AG20443 (cell line): Measurements from ENCODE around the gene TNFSF12.

Source experiments
- DNase-seq: peaks from one replicate; pipeline ENCODE4 v3.0.0; 2012; ENCODE audit warnings: low spot score, mixed read lengths

Gene TNFSF12

GRCh38 chr17:7544911-7545310 is 3.9 kb upstream of the TNFSF12 start:
- no peak for DNase-seq

GRCh38 chr17:7549401-7550055 is 670 bp downstream of the TNFSF12 start:
- peak; percentile 28 for DNase-seq

- DNase-seq, result no peak
Measured at GRCh38 chr17:7550344-7550743, 1.5 kb downstream of the TNFSF12 start.

- DNase-seq, result no peak
Measured at GRCh38 chr17:7551396-7551795, 2.5 kb downstream of the TNFSF12 start.

GRCh38 chr17:7552621-7553051 is 3.8 kb downstream of the TNFSF12 start:
- DNase-seq, result no peak

GRCh38 chr17:7553356-7553755 is 4.5 kb downstream of the TNFSF12 start:
- DNase-seq, result no peak

GRCh38 chr17:7555320-7555948 is 6.6 kb downstream of the TNFSF12 start:
- DNase-seq, result no peak

- no peak for DNase-seq
Measured at GRCh38 chr17:7556627-7557026, 7.8 kb downstream of the TNFSF12 start.

GRCh38 chr17:7557147-7557764 is 8.4 kb downstream of the TNFSF12 start:
- DNase-seq, result no peak

GRCh38 chr17:7557775-7558543 is 9.1 kb downstream of the TNFSF12 start:
- peak; percentile 70 for DNase-seq

GRCh38 chr17:7558544-7559319 is 9.9 kb downstream of the TNFSF12 start, which contains the start of gene TNFSF13:
Gene TNFSF13 (plus strand): TSS chr17:7558750. CDS start chr17:7559040, 290 bp downstream.
- DNase-seq, result peak; percentile 18

GRCh38 chr17:7559320-7560171 is 10.7 kb downstream of the TNFSF12 start:
- no peak for DNase-seq

GRCh38 chr17:7560172-7561027 is 11.5 kb downstream of the TNFSF12 start:
- peak; percentile 72 for DNase-seq

- DNase-seq, result peak; percentile 93
Measured at GRCh38 chr17:7561028-7561575, 12.2 kb downstream of the TNFSF12 start.

- peak; percentile 99 for DNase-seq
Measured at GRCh38 chr17:7561589-7562207, 12.8 kb downstream of the TNFSF12 start, which contains the start of gene SENP3. Gene SENP3 (plus strand): TSS chr17:7561919. CDS start chr17:7563077, 1,158 bp downstream.

- DNase-seq, result peak; percentile 28
Measured at GRCh38 chr17:7562208-7562605, 13.3 kb downstream of the TNFSF12 start.

GRCh38 chr17:7563115-7563869 is 14.4 kb downstream of the TNFSF12 start:
- no peak for DNase-seq

GRCh38 chr17:7569571-7569970 is 20.7 kb downstream of the TNFSF12 start:
- no peak for DNase-seq
